SU-DHL-6 (cell line): ENCODE measurements around the gene ETFDH.

Experiments
- H2AFZ ChIP-seq: fragments of 200-600 bp; sonication (generic); 2 replicates; pipeline ENCODE4 v1.6.1; 2014; ENCODE audit warnings: low read depth, mild to moderate bottlenecking, moderate library complexity, mixed read lengths, antibody characterized with exemption, low read length; ENCODE audit not compliant: severe bottlenecking
- H3F3A ChIP-seq: fragments of 200-600 bp; shearing (Covaris generic); 2 replicates; pipeline ENCODE4 v1.6.0; 2016; ENCODE audit warnings: antibody characterized with exemption, mild to moderate bottlenecking; ENCODE audit not compliant: insufficient read depth
- H3K27ac ChIP-seq: fragments of 200-600 bp; sonication (generic); 2 replicates; pipeline ENCODE4 v1.5.1; 2016; ENCODE audit warnings: low read depth, mild to moderate bottlenecking, low read length, moderate library complexity, mixed read lengths
- H3K27me3 ChIP-seq: fragments of 200-600 bp; sonication (generic), shearing (Covaris generic); 2 replicates; pipeline ENCODE4 v1.6.0; 2014; ENCODE audit warnings: mild to moderate bottlenecking, low read length
- H3K36me3 ChIP-seq: fragments of 200-600 bp; sonication (generic); 2 replicates; pipeline ENCODE4 v1.6.1; 2014; ENCODE audit warnings: mild to moderate bottlenecking, low read length, mixed read lengths
- H3K4me2 ChIP-seq: fragments of 300-600, 200-600 bp; shearing (Covaris generic), sonication (generic); 2 replicates; pipeline ENCODE4 v1.6.0; 2014; ENCODE audit warnings: low read length, low read depth, mild to moderate bottlenecking; ENCODE audit not compliant: poor library complexity, severe bottlenecking
- H3K4me3 ChIP-seq: fragments of 200-600 bp; sonication (generic); 2 replicates; pipeline ENCODE4 v1.5.1; 2014; ENCODE audit warnings: antibody characterized with exemption, low read length, mild to moderate bottlenecking, mixed read lengths; ENCODE audit not compliant: insufficient read depth, poor library complexity, severe bottlenecking
- H3K79me2 ChIP-seq: fragments of 200-600 bp; sonication (generic); 2 replicates; pipeline ENCODE4 v1.6.1; 2014; ENCODE audit warnings: mild to moderate bottlenecking, low read length, moderate library complexity; ENCODE audit not compliant: insufficient read depth
- H3K9ac ChIP-seq: fragments of 200-600 bp; sonication (generic); 2 replicates; pipeline ENCODE4 v1.7.0; 2014; ENCODE audit warnings: mild to moderate bottlenecking, low read length
- H3K9me2 ChIP-seq: fragments of 200-600 bp; sonication (generic); replicated peaks from 2 replicates; pipeline ENCODE4 v1.6.1; 2014; ENCODE audit warnings: low read length; ENCODE audit not compliant: insufficient read depth
- H3K9me3 ChIP-seq: fragments of 200-600 bp; sonication (generic); 2 replicates; pipeline ENCODE4 v1.6.1; 2014; ENCODE audit warnings: low read length, mixed read lengths; ENCODE audit not compliant: insufficient read depth
- H4K20me1 ChIP-seq: fragments of 200-600 bp; sonication (generic); 2 replicates; pipeline ENCODE4 v1.6.1; 2014; ENCODE audit warnings: low read depth, mild to moderate bottlenecking, antibody characterized with exemption, low read length, moderate library complexity, mixed read lengths
- CTCF ChIP-seq: fragments of 200-600 bp; sonication (generic); IDR thresholded peaks from one replicate; pipeline ENCODE4 v1.5.1; 2017; ENCODE audit warnings: antibody characterized with exemption, mild to moderate bottlenecking, low read length, moderate library complexity; ENCODE audit not compliant: insufficient read depth, poor library complexity, severe bottlenecking
- EZH2phosphoT487 ChIP-seq: fragments of 200-600 bp; sonication (generic), shearing (Covaris generic); conservative IDR thresholded peaks from 2 replicates; pipeline ENCODE4 v1.6.1; 2018; ENCODE audit warnings: mild to moderate bottlenecking, antibody characterized with exemption, low read length, moderate library complexity, mixed read lengths

ETFDH gene

GRCh38 chr4:158724637-158725036, 52.5 kb downstream of the ETFDH start:
- no peak overlapping the region for H3K9ac ChIP-seq
- H3K79me2 ChIP-seq: peaks cover 24% of the 10 kb centered on the region
- H2AFZ ChIP-seq: no peak overlapping the region
- H3K36me3 ChIP-seq: no peaks in the 10 kb centered on the region
- no peaks in the 10 kb centered on the region for H3K9me3 ChIP-seq
- no peaks in the 10 kb centered on the region for H4K20me1 ChIP-seq
- no peak overlapping the region for H3K27ac ChIP-seq
- no peaks in the 10 kb centered on the region for H3F3A ChIP-seq
- no peak overlapping the region for H3K4me3 ChIP-seq
- H3K27me3 ChIP-seq: no peaks in the 10 kb centered on the region
- no peak for TF ChIP-seq EZH2phosphoT487
- TF ChIP-seq CTCF: no peak
- no peaks in the 10 kb centered on the region for H3K9me2 ChIP-seq
- no peak overlapping the region for H3K4me2 ChIP-seq

GRCh38 chr4:158726633-158727032, 54.5 kb downstream of the ETFDH start:
- Histone ChIP-seq H4K20me1 (no peaks in the 10 kb centered on the region), H3K79me2 (peaks cover 16% of the 10 kb centered on the region), H2AFZ (no peak overlapping the region), H3K9me2 (no peaks in the 10 kb centered on the region), H3K27me3 (no peaks in the 10 kb centered on the region), H3K4me3 (no peak overlapping the region), H3K9ac (no peak overlapping the region), H3F3A (no peaks in the 10 kb centered on the region), H3K9me3 (no peaks in the 10 kb centered on the region), H3K36me3 (no peaks in the 10 kb centered on the region), H3K27ac (no peak overlapping the region), H3K4me2 (no peak overlapping the region)
- TF ChIP-seq EZH2phosphoT487: no peak
- no peak for TF ChIP-seq CTCF

- Histone ChIP-seq H3K4me2 (no peak overlapping the region), H3K27me3 (no peaks in the 10 kb centered on the region), H2AFZ (no peak overlapping the region), H3K9me3 (no peaks in the 10 kb centered on the region), H3K4me3 (no peak overlapping the region), H4K20me1 (no peaks in the 10 kb centered on the region), H3K9me2 (no peaks in the 10 kb centered on the region), H3K27ac (no peak overlapping the region), H3K9ac (no peak overlapping the region), H3K36me3 (no peaks in the 10 kb centered on the region), H3K79me2 (no peaks in the 10 kb centered on the region), H3F3A (no peaks in the 10 kb centered on the region)
- TF ChIP-seq EZH2phosphoT487 (no peak), CTCF (no peak)
Observed at GRCh38 chr4:158728236-158728635, 56.1 kb downstream of the ETFDH start.
